HFFc6 (cell line): Measurements from ENCODE around the gene CITED2. TPM values are rescaled to one million over a fixed set of nuclear protein-coding genes. Genes with fewer than 3 reads are reported as not detected.
A peak's percentile ranks its signal among the peaks of the same experiment; 100 is the strongest.

Experiments
- DNase-seq: peaks from one replicate; pipeline ENCODE4 v3.0.0-alpha.2; 2018
- H3K27ac Mint-ChIP-seq: 2 replicates; pipeline ENCODE4 v1.8.0; 2020; ENCODE audit warnings: mild to moderate bottlenecking, mixed read lengths
- H3K27me3 Mint-ChIP-seq: 2 replicates; pipeline ENCODE4 v1.8.0; 2021; ENCODE audit warnings: mild to moderate bottlenecking, moderate library complexity, mixed read lengths; ENCODE audit not compliant: insufficient read depth
- H3K36me3 Mint-ChIP-seq: 2 replicates; pipeline ENCODE4 v1.8.0; 2021; ENCODE audit warnings: low read depth, mixed read lengths
- H3K4me1 Mint-ChIP-seq: 2 replicates; pipeline ENCODE4 v1.8.0; 2020; ENCODE audit warnings: low read depth, mixed read lengths
- H3K4me3 Mint-ChIP-seq: 2 replicates; pipeline ENCODE4 v1.8.0; 2020; ENCODE audit warnings: mild to moderate bottlenecking, moderate library complexity, mixed read lengths
- H3K9me3 Mint-ChIP-seq: 2 replicates; pipeline ENCODE4 v1.8.0; 2020; ENCODE audit warnings: mild to moderate bottlenecking, mixed read lengths
- CTCF ChIP-seq: fragments of 200-600 bp; sonication (generic); IDR thresholded peaks from 2 replicates; pipeline ENCODE4 v1.5.0; 2021; ENCODE audit warnings: antibody characterized with exemption, mild to moderate bottlenecking
- total RNA-seq, 6 experiments: library from RNA; stranded (reverse); fragmentation: NEBNext Ultra II Directional; extraction: Animal tissue kit (Norgen Biotek cat#: 25700); gene quantifications; 2 replicates in 1 of 6; 3 replicates in 5 of 6; pipeline ENCODE4 v1.2.3, GENCODE V29; 2021

CITED2 gene
- total RNA-seq, 6 experiments from 2014 or later: 1,147 to 1,717 (median 1,616) TPM

GRCh38 chr6:139402876-139403386, 28.5 kb upstream of the CITED2 start:
- no peak for TF ChIP-seq CTCF
- H3K27me3 Mint-ChIP-seq: no peaks in the 10 kb centered on the region; the same call in 1 of the 2 replicates
- DNase-seq: peak; percentile 96
- H3K36me3 Mint-ChIP-seq: no peaks in the 10 kb centered on the region
- H3K4me3 Mint-ChIP-seq: peak overlapping the region; percentile 23
- peak overlapping the region; percentile 88 for H3K27ac Mint-ChIP-seq
- peaks cover 41% of the 10 kb centered on the region for H3K4me1 Mint-ChIP-seq
- no peaks in the 10 kb centered on the region for H3K9me3 Mint-ChIP-seq

GRCh38 chr6:139398658-139399057, 24.2 kb upstream of the CITED2 start:
- Mint-ChIP-seq H3K27me3 (no peaks in the 10 kb centered on the region; the same call in 1 of the 2 replicates), H3K4me1 (peaks cover 29% of the 10 kb centered on the region), H3K9me3 (no peaks in the 10 kb centered on the region), H3K36me3 (no peaks in the 10 kb centered on the region), H3K4me3 (no peak overlapping the region), H3K27ac (no peak overlapping the region)
- no peak for TF ChIP-seq CTCF
- DNase-seq: no peak

- H3K4me3 Mint-ChIP-seq: no peak overlapping the region
- H3K4me1 Mint-ChIP-seq: peaks cover 35% of the 10 kb centered on the region
- no peak for TF ChIP-seq CTCF
- no peaks in the 10 kb centered on the region for H3K27me3 Mint-ChIP-seq
- H3K27ac Mint-ChIP-seq: no peak overlapping the region
- H3K36me3 Mint-ChIP-seq: no peaks in the 10 kb centered on the region
- DNase-seq: no peak
- no peaks in the 10 kb centered on the region for H3K9me3 Mint-ChIP-seq
Observed at GRCh38 chr6:139395891-139396301, 21.4 kb upstream of the CITED2 start.

- H3K27me3 Mint-ChIP-seq: no peaks in the 10 kb centered on the region
- TF ChIP-seq CTCF: no peak
- no peak overlapping the region for H3K4me3 Mint-ChIP-seq
- H3K4me1 Mint-ChIP-seq: peaks cover 35% of the 10 kb centered on the region
- DNase-seq: no peak
- H3K27ac Mint-ChIP-seq: no peak overlapping the region
- H3K36me3 Mint-ChIP-seq: no peaks in the 10 kb centered on the region
- no peaks in the 10 kb centered on the region for H3K9me3 Mint-ChIP-seq
Observed at GRCh38 chr6:139395371-139395770, 20.9 kb upstream of the CITED2 start.

- Mint-ChIP-seq H3K36me3 (no peaks in the 10 kb centered on the region), H3K27ac (no peak overlapping the region), H3K9me3 (no peaks in the 10 kb centered on the region), H3K4me3 (no peak overlapping the region), H3K4me1 (peaks cover 35% of the 10 kb centered on the region), H3K27me3 (no peaks in the 10 kb centered on the region)
- no peak for TF ChIP-seq CTCF
- no peak for DNase-seq
Observed at GRCh38 chr6:139394027-139394649, 19.7 kb upstream of the CITED2 start.
